ENCODE measurements around the gene IGFBP3.

Gene IGFBP3

GRCh38 chr7:45909561-45909960, 11.5 kb downstream of the IGFBP3 start:
- Histone ChIP-seq H3F3A (ENCODE audit: insufficient read depth, low read length) (no peaks in the 10 kb centered on the region), H3K9ac (ENCODE audit: low read length) (no peak overlapping the region)
- TF ChIP-seq, protein P1, sequence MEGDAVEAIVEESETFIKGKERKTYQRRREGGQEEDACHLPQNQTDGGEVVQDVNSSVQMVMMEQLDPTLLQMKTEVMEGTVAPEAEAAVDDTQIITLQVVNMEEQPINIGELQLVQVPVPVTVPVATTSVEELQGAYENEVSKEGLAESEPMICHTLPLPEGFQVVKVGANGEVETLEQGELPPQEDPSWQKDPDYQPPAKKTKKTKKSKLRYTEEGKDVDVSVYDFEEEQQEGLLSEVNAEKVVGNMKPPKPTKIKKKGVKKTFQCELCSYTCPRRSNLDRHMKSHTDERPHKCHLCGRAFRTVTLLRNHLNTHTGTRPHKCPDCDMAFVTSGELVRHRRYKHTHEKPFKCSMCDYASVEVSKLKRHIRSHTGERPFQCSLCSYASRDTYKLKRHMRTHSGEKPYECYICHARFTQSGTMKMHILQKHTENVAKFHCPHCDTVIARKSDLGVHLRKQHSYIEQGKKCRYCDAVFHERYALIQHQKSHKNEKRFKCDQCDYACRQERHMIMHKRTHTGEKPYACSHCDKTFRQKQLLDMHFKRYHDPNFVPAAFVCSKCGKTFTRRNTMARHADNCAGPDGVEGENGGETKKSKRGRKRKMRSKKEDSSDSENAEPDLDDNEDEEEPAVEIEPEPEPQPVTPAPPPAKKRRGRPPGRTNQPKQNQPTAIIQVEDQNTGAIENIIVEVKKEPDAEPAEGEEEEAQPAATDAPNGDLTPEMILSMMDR (IDR thresholded peaks at IDR 0.05; ENCODE audit: low read length), result no peak
- TF ChIP-seq EZH2phosphoT487 (IDR thresholded peaks at IDR 0.05; ENCODE audit: low read length) (no peak), EZH2 (optimal IDR thresholded peaks at IDR 0.05; ENCODE audit: low read depth, low read length) (no peak)

GRCh38 chr7:45902820-45903219, 18.3 kb downstream of the IGFBP3 start:
- no peaks in the 10 kb centered on the region for H3K9me2 ChIP-seq (replicated peaks; ENCODE audit: insufficient read depth, low read length)
- DNase-seq, result no peak
- H3K4me2 ChIP-seq (ENCODE audit: low read depth, low read length), result no peak overlapping the region

More at GRCh38 chr7:45909561-45909960, 11.5 kb downstream of the IGFBP3 start:
- Histone ChIP-seq H3K9me2 (replicated peaks; ENCODE audit: insufficient read depth, low read length) (no peaks in the 10 kb centered on the region), H2AFZ (ENCODE audit: low read length) (no peak overlapping the region), H3K27me3 (replicated peaks; ENCODE audit: insufficient read depth, low read length) (no peaks in the 10 kb centered on the region), H3K4me1 (ENCODE audit: low read length) (no peaks in the 10 kb centered on the region), H3K27ac (ENCODE audit: low read length) (no peak overlapping the region), H3K4me2 (ENCODE audit: low read depth, low read length) (no peak overlapping the region), H3K9me3 (replicated peaks; ENCODE audit: insufficient read depth, low read length) (no peaks in the 10 kb centered on the region), H3K79me2 (ENCODE audit: low read length) (no peaks in the 10 kb centered on the region), H3K4me3 (ENCODE audit: low read length) (no peak overlapping the region), H3K36me3 (replicated peaks; ENCODE audit: insufficient read depth, low read length) (no peaks in the 10 kb centered on the region), H4K20me1 (ENCODE audit: insufficient read depth, low read length) (no peaks in the 10 kb centered on the region)
- no peak for DNase-seq

DNA sequence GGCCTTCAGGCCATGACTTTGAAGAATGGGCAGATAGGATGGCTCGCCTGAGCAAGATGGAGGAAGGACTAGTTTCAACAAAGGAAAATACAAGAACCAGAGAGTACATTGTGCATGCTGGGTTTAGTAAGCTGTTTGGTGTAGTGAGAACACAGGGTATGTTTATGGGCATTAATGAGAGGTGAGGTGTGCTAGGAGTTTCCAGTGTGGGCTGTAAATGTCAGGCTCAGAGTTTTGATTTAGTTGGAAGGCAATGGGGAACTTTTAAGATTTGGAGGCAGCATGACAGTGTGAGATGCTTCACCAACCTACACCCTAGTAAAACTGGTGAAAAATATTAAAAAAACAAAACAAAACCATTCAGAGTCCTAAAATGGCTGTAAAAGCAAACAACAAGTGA, 19.5 kb downstream of the IGFBP3 start:
- no peak overlapping the region for H3K4me3 ChIP-seq (ENCODE audit: low read length)
- TF ChIP-seq EZH2 (optimal IDR thresholded peaks at IDR 0.05; ENCODE audit: low read depth, low read length), result no peak
- no peak for TF ChIP-seq EZH2phosphoT487 (IDR thresholded peaks at IDR 0.05; ENCODE audit: low read length)
- H3K9me3 ChIP-seq (replicated peaks; ENCODE audit: insufficient read depth, low read length), result no peaks in the 10 kb centered on the region
- H3K27ac ChIP-seq (ENCODE audit: low read length), result no peak overlapping the region
- H2AFZ ChIP-seq (ENCODE audit: low read length), result no peak overlapping the region
- no peak overlapping the region for H3K4me2 ChIP-seq (ENCODE audit: low read depth, low read length)
- H4K20me1 ChIP-seq (ENCODE audit: insufficient read depth, low read length), result no peaks in the 10 kb centered on the region
- H3K9ac ChIP-seq (ENCODE audit: low read length), result no peak overlapping the region
- no peaks in the 10 kb centered on the region for H3K36me3 ChIP-seq (replicated peaks; ENCODE audit: insufficient read depth, low read length)
- no peaks in the 10 kb centered on the region for H3K27me3 ChIP-seq (replicated peaks; ENCODE audit: insufficient read depth, low read length)
- H3K79me2 ChIP-seq (ENCODE audit: low read length), result no peaks in the 10 kb centered on the region
- DNase-seq, result no peak
- no peaks in the 10 kb centered on the region for H3F3A ChIP-seq (ENCODE audit: insufficient read depth, low read length)
- no peaks in the 10 kb centered on the region for H3K9me2 ChIP-seq (replicated peaks; ENCODE audit: insufficient read depth, low read length)
- no peaks in the 10 kb centered on the region for H3K4me1 ChIP-seq (ENCODE audit: low read length)

More at GRCh38 chr7:45902820-45903219, 18.3 kb downstream of the IGFBP3 start:
- Histone ChIP-seq H3K27ac (ENCODE audit: low read length) (no peak overlapping the region), H3K27me3 (replicated peaks; ENCODE audit: insufficient read depth, low read length) (no peaks in the 10 kb centered on the region), H3K9ac (ENCODE audit: low read length) (no peak overlapping the region), H3K79me2 (ENCODE audit: low read length) (no peaks in the 10 kb centered on the region), H4K20me1 (ENCODE audit: insufficient read depth, low read length) (no peaks in the 10 kb centered on the region), H3K9me3 (replicated peaks; ENCODE audit: insufficient read depth, low read length) (no peaks in the 10 kb centered on the region), H3F3A (ENCODE audit: insufficient read depth, low read length) (no peaks in the 10 kb centered on the region), H3K4me1 (ENCODE audit: low read length) (no peaks in the 10 kb centered on the region), H2AFZ (ENCODE audit: low read length) (no peak overlapping the region), H3K4me3 (ENCODE audit: low read length) (no peak overlapping the region), H3K36me3 (replicated peaks; ENCODE audit: insufficient read depth, low read length) (no peaks in the 10 kb centered on the region)
- TF ChIP-seq, protein P1 (IDR thresholded peaks at IDR 0.05; ENCODE audit: low read length), result no peak
- TF ChIP-seq EZH2phosphoT487 (IDR thresholded peaks at IDR 0.05; ENCODE audit: low read length), result no peak
- no peak for TF ChIP-seq EZH2 (optimal IDR thresholded peaks at IDR 0.05; ENCODE audit: low read depth, low read length)

DNA sequence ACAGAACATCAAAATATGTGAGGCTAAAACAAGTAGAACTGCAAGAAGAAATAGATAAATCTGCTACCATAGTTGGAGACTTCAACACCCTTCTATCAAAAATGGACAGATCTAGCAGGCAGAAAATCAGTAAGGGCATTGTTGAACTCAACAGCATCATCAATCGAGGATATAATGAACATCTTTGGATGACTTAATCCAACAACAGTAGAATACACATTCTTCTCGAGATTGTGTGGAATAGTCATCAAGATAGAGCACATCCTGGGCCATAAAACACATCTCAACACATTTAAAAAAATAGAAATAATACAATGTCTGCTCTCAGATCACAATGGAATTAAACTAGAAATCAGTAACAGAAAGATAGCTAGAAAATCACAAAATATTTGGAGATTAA, 22.9 kb downstream of the IGFBP3 start:
- no peaks in the 10 kb centered on the region for H3K4me1 ChIP-seq (ENCODE audit: low read length)
- H3K9me3 ChIP-seq (replicated peaks; ENCODE audit: insufficient read depth, low read length), result no peaks in the 10 kb centered on the region
- no peak overlapping the region for H3K9ac ChIP-seq (ENCODE audit: low read length)
- no peak overlapping the region for H2AFZ ChIP-seq (ENCODE audit: low read length)
- no peaks in the 10 kb centered on the region for H4K20me1 ChIP-seq (ENCODE audit: insufficient read depth, low read length)
- no peaks in the 10 kb centered on the region for H3K79me2 ChIP-seq (ENCODE audit: low read length)
- H3K27me3 ChIP-seq (replicated peaks; ENCODE audit: insufficient read depth, low read length), result no peaks in the 10 kb centered on the region
- DNase-seq, result no peak
- no peak overlapping the region for H3K4me2 ChIP-seq (ENCODE audit: low read depth, low read length)
- no peaks in the 10 kb centered on the region for H3K9me2 ChIP-seq (replicated peaks; ENCODE audit: insufficient read depth, low read length)
- H3F3A ChIP-seq (ENCODE audit: insufficient read depth, low read length), result no peaks in the 10 kb centered on the region
- no peaks in the 10 kb centered on the region for H3K36me3 ChIP-seq (replicated peaks; ENCODE audit: insufficient read depth, low read length)
- H3K4me3 ChIP-seq (ENCODE audit: low read length), result no peak overlapping the region
- H3K27ac ChIP-seq (ENCODE audit: low read length), result no peak overlapping the region
- TF ChIP-seq, protein P1 (IDR thresholded peaks at IDR 0.05; ENCODE audit: low read length), result no peak
- TF ChIP-seq EZH2 (optimal IDR thresholded peaks at IDR 0.05; ENCODE audit: low read depth, low read length) (no peak), EZH2phosphoT487 (IDR thresholded peaks at IDR 0.05; ENCODE audit: low read length) (no peak)

Data from MM.1S (cell line).